A549 (cell line): ENCODE results near the gene SEPHS1. TPM values are rescaled to one million over a fixed set of nuclear protein-coding genes. Genes with fewer than 3 reads are reported as not detected.

Experiments
- ATAC-seq, 2 experiments: fragments of 200-7000 bp in 1 of 2; fragments of >200 bp in 1 of 2; cut with Nextera tagmentation in 1 of 2; cut with Tn5 transposase in 1 of 2; 3 replicates each; pipeline versions ENCODE4 v1.8.0 to v1.9.1; 2018 to 2020; ENCODE audit warnings: mild to moderate bottlenecking in 1 of 2, moderate library complexity in 1 of 2
- CTCF ChIA-PET: fragments of 300-600 bp; sonication (Branson Sonifier 250); formaldehyde crosslinking; extraction: SDS; loops from one replicate; lab custom pipeline; 2021; ENCODE audit warnings: antibody characterized with exemption, inconsistent platforms; lab: Yijun Ruan, JAX
- POLR2A ChIA-PET: fragments of 350-600 bp; formaldehyde crosslinking; extraction: SDS; loops from one replicate; lab custom pipeline; 2021; ENCODE audit warnings: antibody characterized with exemption, inconsistent platforms; lab: Yijun Ruan, JAX
- DNase-seq, 2 experiments: peaks; one replicate each; pipeline versions ENCODE4 v3.0.0 to v3.0.0-alpha.2; 2011 to 2016; ENCODE audit warnings: low read depth in 1 of 2, low spot score in 1 of 2
- FAIRE-seq: peaks from 2 replicates; lab custom pipeline; 2011; peaks lifted over from hg19 to GRCh38; lab: Jason Lieb, UNC
- H3K27ac ChIP-seq, 2 experiments: fragments of >200 bp; sonication (Bioruptor Twin); formaldehyde crosslinking; 3 replicates each; pipeline ENCODE4 v1.5.1; 2016 to 2017
- H3K4me1 ChIP-seq: fragments of >200 bp; sonication (Bioruptor Twin); formaldehyde crosslinking; 3 replicates; pipeline ENCODE4 v1.6.1; 2016
- H3K4me2 ChIP-seq: fragments of >200 bp; sonication (Bioruptor Twin); formaldehyde crosslinking; 3 replicates; pipeline ENCODE4 v1.6.1; 2016
- H3K4me3 ChIP-seq: fragments of >200 bp; sonication (Bioruptor Twin); formaldehyde crosslinking; 3 replicates; pipeline ENCODE4 v1.5.1; 2016
- H3K9me3 ChIP-seq: fragments of >200 bp; sonication (Bioruptor Twin); formaldehyde crosslinking; 3 replicates; pipeline ENCODE4 v1.6.1; 2016
- CHD2 ChIP-seq: fragments of 150-350 bp; IDR thresholded peaks from 2 replicates; pipeline ENCODE4 v1.6.1; 2014; ENCODE audit warnings: low read length; ENCODE audit not compliant: partially characterized antibody
- E2F6 ChIP-seq: IDR thresholded peaks from 2 replicates; pipeline ENCODE4 v1.6.1; 2012; ENCODE audit warnings: low read depth, borderline replicate concordance
- ESRRA ChIP-seq: fragments of 150-350 bp; IDR thresholded peaks from 2 replicates; pipeline ENCODE4 v1.6.1; 2014; ENCODE audit warnings: mild to moderate bottlenecking, low read length, borderline replicate concordance
- HDAC2 ChIP-seq: fragments of 200-600 bp; sonication (generic); IDR thresholded peaks from 2 replicates; pipeline ENCODE4 v1.6.1; 2016
- HOXA7 ChIP-seq: fragments of 250-450 bp; sonication (Bioruptor Pico); IDR thresholded peaks from 2 replicates; pipeline ENCODE4 v1.5.0; 2020; ENCODE audit warnings: mild to moderate bottlenecking, moderate library complexity
- JUN ChIP-seq, 2 experiments: fragments of >200 bp; sonication (Bioruptor Twin); formaldehyde crosslinking; IDR thresholded peaks; 2 replicates in 1 of 2; 3 replicates in 1 of 2; pipeline ENCODE4 v1.6.1; 2016 to 2017
- JUNB ChIP-seq: fragments of >200 bp; sonication (Bioruptor Twin); formaldehyde crosslinking; IDR thresholded peaks from 2 replicates; pipeline ENCODE4 v1.6.1; 2016
- KDM1A ChIP-seq: fragments of 200-600 bp; sonication (generic); IDR thresholded peaks from 2 replicates; pipeline ENCODE4 v1.6.1; 2016; ENCODE audit warnings: low read depth, mild to moderate bottlenecking
- MAX ChIP-seq: IDR thresholded peaks from 2 replicates; pipeline ENCODE4 v1.6.1; 2012
- NFE2L2 ChIP-seq: fragments of 150-350 bp; conservative IDR thresholded peaks from 2 replicates; pipeline ENCODE4 v1.6.1; 2014; ENCODE audit warnings: low read length
- PHF8 ChIP-seq: fragments of 200-600 bp; sonication (generic); IDR thresholded peaks from 2 replicates; pipeline ENCODE4 v1.6.1; 2016; ENCODE audit warnings: low read depth, mild to moderate bottlenecking, antibody characterized with exemption, moderate library complexity, borderline replicate concordance
- POLR2A ChIP-seq: IDR thresholded peaks from 2 replicates; pipeline ENCODE4 v1.6.1; 2012; ENCODE audit warnings: mild to moderate bottlenecking, low read length
- RFX5 ChIP-seq: fragments of 450-650 bp; IDR thresholded peaks from 2 replicates; pipeline ENCODE4 v1.7.1; 2014; ENCODE audit warnings: antibody characterized with exemption, mild to moderate bottlenecking, moderate library complexity
- SMC3 ChIP-seq: fragments of >200 bp; sonication (Bioruptor Twin); formaldehyde crosslinking; IDR thresholded peaks from 3 replicates; pipeline ENCODE4 v1.6.1; 2018; ENCODE audit warnings: inconsistent platforms
- SREBF2 ChIP-seq: fragments of 450-650 bp; IDR thresholded peaks from 2 replicates; pipeline ENCODE4 v1.6.1; 2014; ENCODE audit warnings: mild to moderate bottlenecking, moderate library complexity
- TFCP2L1 ChIP-seq: fragments of 250-450 bp; sonication (Bioruptor Pico); IDR thresholded peaks from 2 replicates; pipeline ENCODE4 v1.5.0; 2021; ENCODE audit warnings: mild to moderate bottlenecking
- ZFP36 ChIP-seq: fragments of 450-650 bp; IDR thresholded peaks from 2 replicates; pipeline ENCODE4 v1.6.1; 2014; ENCODE audit warnings: borderline replicate concordance; ENCODE audit not compliant: partially characterized antibody
- WGBS: methylation state at CpG from one replicate; pipeline ENCODE4 v1.1.6; 2017; ENCODE audit errors: missing lambda C conversion rate; 5-methylcytosine and 5-hydroxymethylcytosine counted together
- polyA plus RNA-seq, 4 experiments: library from polyadenylated mRNA; depleted of rRNA in 3 of 4; stranded (reverse); fragments of >200 nt; fragmentation: RNase III in 1 of 4; extraction: RNeasy Plus Mini Kit Qiagen cat#74134 plus additional on column Dnase treatment in 1 of 4; gene quantifications; 2 replicates in 3 of 4; 3 replicates in 1 of 4; pipeline ENCODE4 v1.2.3, GENCODE V29; 2011 to 2017
- TF ChIP-seq, protein P1 (sequence below): fragments of 150-350 bp; IDR thresholded peaks from 2 replicates; pipeline ENCODE4 v1.6.1; 2014; ENCODE audit warnings: low read depth, mild to moderate bottlenecking, low read length
- TF ChIP-seq, protein P2 (sequence below): fragments of >200 bp; sonication (Bioruptor Twin); formaldehyde crosslinking; IDR thresholded peaks from 2 replicates; pipeline ENCODE4 v1.6.1; 2016

Gene SEPHS1
- polyA plus RNA-seq, 2 of the 4 experiments (the other 2 are of a cell fraction), result 71.4 to 124 TPM

DNA sequence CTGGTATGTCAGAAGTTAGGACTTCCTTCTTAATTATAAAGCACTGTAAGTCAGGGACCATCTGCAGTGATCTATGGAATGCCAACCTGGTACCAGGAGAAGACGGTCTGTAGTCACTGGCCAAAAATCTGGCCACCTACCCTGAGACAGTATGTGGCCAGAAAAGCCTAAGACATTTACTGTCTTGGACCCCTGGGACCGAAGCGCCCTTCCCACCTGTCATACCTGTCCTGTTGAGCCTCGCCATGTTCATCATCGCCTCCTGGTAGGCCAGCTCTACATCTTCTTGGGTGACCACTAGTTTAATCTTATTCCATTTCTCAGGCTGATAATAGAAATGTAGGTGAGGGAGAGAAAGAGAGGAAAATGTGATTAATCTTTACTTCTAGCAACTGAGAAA is 20.0 kb downstream of the SEPHS1 start (continued):
- TF ChIP-seq KDM1A, result no peak

DNA sequence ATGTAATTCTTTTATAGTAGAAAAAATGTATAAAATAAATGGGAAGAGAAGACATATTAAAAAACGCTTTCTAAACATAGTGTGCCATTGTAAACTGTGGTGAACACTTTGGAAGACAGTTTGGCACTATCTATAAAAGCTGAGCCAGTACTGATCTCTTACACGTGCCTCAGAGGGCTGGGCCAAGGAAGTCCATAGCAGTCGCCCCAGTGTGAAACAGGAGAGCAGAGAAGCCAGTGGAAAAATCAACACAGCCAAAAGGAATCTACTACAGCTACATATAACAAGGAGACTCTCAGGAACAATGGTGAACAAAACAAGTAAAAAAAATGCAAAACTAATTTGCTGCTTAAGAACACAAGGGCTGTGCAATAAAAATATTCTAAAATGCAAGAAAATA is 20.6 kb downstream of the SEPHS1 start:
- Histone ChIP-seq H3K4me1 (no peaks in the 10 kb centered on the region), H3K27ac (no peak overlapping the region), H3K4me2 (no peak overlapping the region), H3K4me3 (no peak overlapping the region), H3K9me3 (no peaks in the 10 kb centered on the region)
- no peak for FAIRE-seq
- POLR2A ChIA-PET, result no interaction called here
- TF ChIP-seq POLR2A (no peak), TFCP2L1 (no peak), NFE2L2 (no peak), ESRRA (no peak), RFX5 (no peak), JUNB (no peak), SMC3 (no peak), MAX (no peak), ZFP36 (no peak), JUN (IDR thresholded peaks at IDR 0.05) (no peak), E2F6 (no peak), HOXA7 (CRISPR knock-in tag) (no peak), CHD2 (no peak), HDAC2 (no peak), PHF8 (no peak), SREBF2 (no peak)
- TF ChIP-seq, protein P1, sequence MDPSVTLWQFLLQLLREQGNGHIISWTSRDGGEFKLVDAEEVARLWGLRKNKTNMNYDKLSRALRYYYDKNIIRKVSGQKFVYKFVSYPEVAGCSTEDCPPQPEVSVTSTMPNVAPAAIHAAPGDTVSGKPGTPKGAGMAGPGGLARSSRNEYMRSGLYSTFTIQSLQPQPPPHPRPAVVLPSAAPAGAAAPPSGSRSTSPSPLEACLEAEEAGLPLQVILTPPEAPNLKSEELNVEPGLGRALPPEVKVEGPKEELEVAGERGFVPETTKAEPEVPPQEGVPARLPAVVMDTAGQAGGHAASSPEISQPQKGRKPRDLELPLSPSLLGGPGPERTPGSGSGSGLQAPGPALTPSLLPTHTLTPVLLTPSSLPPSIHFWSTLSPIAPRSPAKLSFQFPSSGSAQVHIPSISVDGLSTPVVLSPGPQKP, result no peak
- TF ChIP-seq, protein P2, sequence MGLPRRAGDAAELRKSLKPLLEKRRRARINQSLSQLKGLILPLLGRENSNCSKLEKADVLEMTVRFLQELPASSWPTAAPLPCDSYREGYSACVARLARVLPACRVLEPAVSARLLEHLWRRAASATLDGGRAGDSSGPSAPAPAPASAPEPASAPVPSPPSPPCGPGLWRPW, result no peak
- no peak for DNase-seq
- CTCF ChIA-PET, result interaction anchor here (0.9 to 1.1 kb wide), 2 partner anchors 9 to 210 kb away, joined by 3 read pairs; no protein-coding TSS in a partner anchor
- 80% methylated on average over 3 of the region's 3 CpGs for WGBS
- ATAC-seq, result no peak

GRCh38 chr10:13322615-13323148 is 25.4 kb downstream of the SEPHS1 start:
- no peak for FAIRE-seq
- POLR2A ChIA-PET, result no interaction called here

More at GRCh38 chr10:13322615-13323148, 25.4 kb downstream of the SEPHS1 start:
- WGBS, result 97% methylated on average over 18 of the region's 24 CpGs
- Histone ChIP-seq H3K27ac (no peak overlapping the region), H3K9me3 (no peaks in the 10 kb centered on the region), H3K4me2 (no peak overlapping the region), H3K4me3 (no peak overlapping the region), H3K4me1 (no peaks in the 10 kb centered on the region)
- DNase-seq (no peak), ATAC-seq (no peak)
- TF ChIP-seq E2F6 (no peak), JUNB (no peak)
- CTCF ChIA-PET, result interaction anchor here (0.6 to 1.1 kb wide), 3 partner anchors 20 to 136 kb away, joined by 3 read pairs; no protein-coding TSS in a partner anchor
